Measurements from ENCODE around the gene HSD17B3.
"Not testable (repeated sequence)": the region's sequence is repeated elsewhere in the genome, so short reads cannot be mapped to it uniquely, and the experiment has no call there.

HSD17B3 gene

GRCh38 chr9:96305171-96305570 is 3.2 kb upstream of the HSD17B3 start:
- no peak for DNase-seq

- no peak for DNase-seq
Observed at GRCh38 chr9:96304230-96304629, 2.3 kb upstream of the HSD17B3 start.

GRCh38 chr9:96299823-96300222 is 2.2 kb downstream of the HSD17B3 start:
- DNase-seq: no peak

- DNase-seq: no peak
Observed at GRCh38 chr9:96294159-96294545, 7.8 kb downstream of the HSD17B3 start.

DNA sequence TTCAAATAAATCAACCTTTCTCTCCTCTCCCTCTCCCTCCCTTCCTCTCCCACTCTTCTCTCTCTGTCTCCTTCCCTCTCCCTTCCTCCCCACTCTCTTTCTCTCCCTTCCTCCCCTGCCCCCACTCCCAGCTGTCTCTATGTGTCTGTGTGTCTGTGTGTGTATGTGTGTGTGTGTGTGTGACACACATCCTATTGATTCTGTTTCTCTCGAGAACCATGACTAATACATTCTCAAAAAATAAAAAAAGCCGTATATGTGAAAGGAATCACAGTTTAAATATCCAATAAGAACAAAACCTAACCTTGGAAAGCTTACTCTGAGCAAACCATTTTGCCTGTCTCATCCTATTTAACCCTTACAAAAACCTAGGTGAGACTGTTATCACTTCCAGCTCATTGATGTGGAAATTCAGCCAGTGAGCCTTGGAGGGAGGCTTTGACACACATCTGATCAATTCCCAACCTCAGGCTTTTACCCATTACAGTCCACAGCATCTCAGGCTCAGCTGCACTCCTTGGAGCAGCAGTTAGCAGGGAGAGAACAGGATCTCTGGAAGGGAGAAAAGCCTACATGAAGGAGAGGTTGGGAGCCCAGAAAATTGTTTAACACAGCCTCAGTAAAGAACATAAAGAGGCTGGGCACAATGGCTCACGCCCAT is 8.3 kb downstream of the HSD17B3 start:
- no peak for DNase-seq

- no peak for DNase-seq
Observed at GRCh38 chr9:96289392-96289791, 12.6 kb downstream of the HSD17B3 start.

DNA sequence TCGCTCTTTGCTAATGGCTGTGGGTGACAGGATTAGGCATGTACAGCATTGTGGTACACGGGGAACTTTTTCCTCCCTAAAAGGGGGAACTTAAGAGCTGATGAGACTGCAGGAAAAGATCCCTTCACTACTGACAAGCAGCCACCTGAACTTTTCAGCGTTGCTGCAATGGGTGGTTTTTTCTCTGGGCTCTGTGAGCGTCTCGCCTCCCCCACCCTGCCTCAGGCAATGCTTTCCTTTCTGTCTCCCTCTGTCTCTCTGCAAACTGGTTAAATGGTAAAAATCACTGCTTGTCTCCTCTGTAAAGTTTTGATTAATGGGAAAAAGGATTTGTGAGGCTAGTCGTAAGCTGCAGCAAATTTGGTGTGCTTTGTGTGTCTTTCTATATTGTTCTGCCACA is 20.3 kb downstream of the HSD17B3 start:
- no peak for DNase-seq

GRCh38 chr9:96279932-96280331 is 22.0 kb downstream of the HSD17B3 start:
- no peak for DNase-seq

GRCh38 chr9:96274939-96275338 is 27.0 kb downstream of the HSD17B3 start:
- no peak for DNase-seq

- DNase-seq: no peak
Observed at GRCh38 chr9:96270236-96270744, 31.7 kb downstream of the HSD17B3 start.

GRCh38 chr9:96258967-96259366 is 43.0 kb downstream of the HSD17B3 start:
- no peak for DNase-seq

DNA sequence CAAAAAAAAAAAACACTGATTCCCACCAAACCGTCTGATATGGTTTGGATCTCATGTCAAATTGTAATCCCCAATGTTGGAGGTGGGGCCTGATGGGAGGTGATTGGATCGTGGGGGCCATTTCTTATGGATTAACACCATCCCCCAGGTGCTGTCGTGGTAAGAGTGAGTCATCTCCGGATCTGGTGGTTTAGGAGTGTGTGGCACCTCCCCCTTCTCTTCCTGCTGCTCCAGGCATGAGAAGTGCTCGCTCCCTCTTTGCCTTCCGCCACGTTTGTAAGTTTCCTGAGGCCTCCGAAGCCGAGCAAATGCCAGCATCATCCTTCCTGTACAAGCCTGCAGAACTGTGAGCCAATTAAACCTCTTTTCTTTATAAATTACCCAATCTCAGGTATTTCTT is 45.2 kb downstream of the HSD17B3 start:
- DNase-seq: no peak

GRCh38 chr9:96255698-96256097 is 46.3 kb downstream of the HSD17B3 start:
- no peak for DNase-seq

GRCh38 chr9:96253059-96253696 is 48.8 kb downstream of the HSD17B3 start:
- DNase-seq: no peak

DNA sequence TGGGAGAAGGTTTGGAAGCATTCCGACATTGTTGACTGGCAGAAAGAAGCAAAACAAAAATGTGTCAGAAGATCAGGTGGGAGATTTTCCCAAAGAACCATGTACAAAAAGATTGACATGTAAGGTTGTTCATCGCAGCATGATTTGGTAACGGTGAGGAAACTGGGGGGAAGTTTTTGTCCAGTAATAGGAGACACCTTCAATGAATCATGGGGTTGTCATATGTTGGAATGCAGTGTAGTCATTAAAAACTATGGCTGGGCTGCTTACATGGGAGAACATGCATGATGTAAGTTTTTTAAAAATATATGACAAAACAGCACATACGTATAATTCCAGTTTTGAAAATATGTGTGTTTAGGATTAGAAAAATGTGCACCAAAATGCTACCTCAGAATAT is 50.5 kb downstream of the HSD17B3 start:
- no peak for DNase-seq

GRCh38 chr9:96249746-96250145 is 52.2 kb downstream of the HSD17B3 start:
- DNase-seq: no peak

DNA sequence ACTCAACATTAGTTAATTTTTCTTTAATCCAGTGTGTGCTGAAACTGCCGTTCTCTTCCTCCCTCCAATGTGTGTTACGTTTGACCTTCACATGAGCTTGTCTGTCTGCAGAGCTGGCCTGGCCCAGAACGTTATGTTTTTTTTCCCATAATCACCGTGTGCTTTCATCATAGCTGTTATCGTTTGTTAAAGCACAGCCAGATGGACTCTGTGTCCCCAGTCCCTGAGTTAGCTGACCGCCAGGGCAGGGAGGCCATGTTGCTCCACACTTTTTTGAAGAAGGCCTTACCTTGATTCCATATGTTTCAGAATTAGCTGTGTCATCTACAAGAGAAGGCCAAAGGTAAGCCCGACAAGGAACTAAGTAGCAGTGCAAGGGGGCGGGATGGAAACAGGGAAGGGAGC is 55.7 kb downstream of the HSD17B3 start:
- DNase-seq: no peak

GRCh38 chr9:96245399-96245798 is 56.6 kb downstream of the HSD17B3 start:
- DNase-seq: no peak

DNA sequence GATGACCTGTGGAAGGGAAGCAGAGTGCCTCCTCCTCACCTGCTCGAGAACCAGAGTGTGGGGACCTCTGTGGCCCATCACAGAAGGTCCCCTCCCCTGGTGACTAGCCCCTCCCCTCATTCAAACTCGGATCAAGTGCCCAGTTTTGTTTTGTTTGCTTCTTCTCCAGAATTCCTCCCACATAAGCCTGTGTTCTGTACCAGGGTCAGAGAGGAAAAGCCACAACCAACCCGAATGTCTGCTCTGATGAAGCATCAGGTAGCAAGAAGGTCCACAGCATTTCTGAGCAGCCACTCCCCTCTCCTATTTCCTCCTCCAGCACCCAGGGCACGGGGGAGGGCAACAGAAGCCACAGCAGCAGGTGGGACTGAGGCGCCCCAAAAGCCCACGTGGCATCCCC is 58.2 kb downstream of the HSD17B3 start:
- no peak for DNase-seq

- no peak for DNase-seq
Observed at GRCh38 chr9:96242811-96243210, 59.2 kb downstream of the HSD17B3 start.

GRCh38 chr9:96241391-96241809 is 60.6 kb downstream of the HSD17B3 start:
- no peak for DNase-seq

- no peak for DNase-seq
Observed at GRCh38 chr9:96236854-96237550, 65.0 kb downstream of the HSD17B3 start.

DNA sequence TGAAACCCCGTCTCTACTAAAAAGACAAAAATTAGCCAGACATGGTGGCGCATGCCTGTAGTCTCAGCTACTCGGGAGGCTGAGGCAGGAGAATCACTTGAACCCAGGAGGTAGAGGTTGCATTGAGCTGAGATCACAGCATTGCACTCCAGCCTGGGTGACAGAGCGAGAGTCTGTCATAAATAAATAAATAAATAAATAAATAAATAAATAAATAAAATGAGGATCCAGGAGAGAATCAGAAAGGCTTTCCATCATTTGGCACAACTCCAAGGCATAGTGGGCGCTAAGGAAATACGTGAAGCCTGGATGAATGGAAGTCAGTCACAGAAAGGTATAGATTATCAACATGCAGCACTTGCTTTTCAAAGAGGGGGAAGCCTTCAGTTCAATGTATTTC is 65.6 kb downstream of the HSD17B3 start:
- not testable (repeated sequence) for DNase-seq
